ENCODE data around the gene C4orf50.

C4orf50 gene

GRCh38 chr4:6048537-6048936 lies 30.3 kb upstream of the C4orf50 start:
- Histone ChIP-seq H3K27me3 (ENCODE audit: insufficient read depth, low read length) (no peaks in the 10 kb centered on the region), H3K4me2 (ENCODE audit: low read length) (no peak overlapping the region), H4K12ac (ENCODE audit: low read depth, low read length) (no peak overlapping the region), H2BK5ac (ENCODE audit: low read depth, low read length, poor library complexity) (no peak overlapping the region), H4K8ac (ENCODE audit: low read depth, low read length) (no peak overlapping the region), H3K14ac (ENCODE audit: low read length) (no peak overlapping the region), H3K9me3 (ENCODE audit: insufficient read depth, low read depth, low read length) (peaks cover 4% of the 10 kb centered on the region), H4K91ac (ENCODE audit: low read depth, low read length) (no peak overlapping the region), H3K18ac (ENCODE audit: low read length) (no peak overlapping the region), H2AFZ (ENCODE audit: insufficient read depth, low read length, poor library complexity) (no peak overlapping the region), H2AK5ac (ENCODE audit: low read length) (no peak overlapping the region), H3K23ac (ENCODE audit: low read length) (no peak overlapping the region), H3K36me3 (ENCODE audit: control insufficient read depth in 1 of 2, insufficient read depth in 2 of 2, low read length in 2 of 2) (no peaks in the 10 kb centered on the region), H3K79me2 (ENCODE audit: control insufficient read depth, insufficient read depth, low read length, poor library complexity) (no peaks in the 10 kb centered on the region), H3K4ac (ENCODE audit: low read depth, low read length) (no peak overlapping the region), H3K79me1 (ENCODE audit: low read length) (no peaks in the 10 kb centered on the region), H3K4me3 (ENCODE audit: low read depth, low read length) (no peak overlapping the region), H3K4me1 (ENCODE audit: control insufficient read depth in 1 of 2, insufficient read depth in 2 of 2, low read length in 2 of 2) (no peaks in the 10 kb centered on the region), H3K27ac (ENCODE audit: low read depth, low read length) (no peak overlapping the region), H3K9ac (ENCODE audit: low read length) (no peak overlapping the region), H2BK120ac (ENCODE audit: insufficient read depth, low read length, poor library complexity) (no peak overlapping the region), H2BK12ac (ENCODE audit: low read length) (no peak overlapping the region)
- WGBS (ENCODE audit: extremely low coverage, insufficient coverage, insufficient read length) = no CpG with 5 or more reads among the region's 12 CpGs
- no peak for DNase-seq

GRCh38 chr4:6047130-6047673 lies 29.0 kb upstream of the C4orf50 start:
- peak in 1 of 2 donors; percentile 7 for DNase-seq
- Histone ChIP-seq H3K23ac (ENCODE audit: low read length) (no peak overlapping the region), H3K79me1 (ENCODE audit: low read length) (no peaks in the 10 kb centered on the region), H3K4me3 (ENCODE audit: low read depth, low read length) (no peak overlapping the region), H4K12ac (ENCODE audit: low read depth, low read length) (no peak overlapping the region), H2BK12ac (ENCODE audit: low read length) (no peak overlapping the region), H2AK5ac (ENCODE audit: low read length) (no peak overlapping the region), H3K18ac (ENCODE audit: low read length) (no peak overlapping the region), H3K79me2 (ENCODE audit: control insufficient read depth, insufficient read depth, low read length, poor library complexity) (no peaks in the 10 kb centered on the region), H2AFZ (ENCODE audit: insufficient read depth, low read length, poor library complexity) (no peak overlapping the region), H2BK5ac (ENCODE audit: low read depth, low read length, poor library complexity) (no peak overlapping the region), H3K36me3 (ENCODE audit: control insufficient read depth in 1 of 2, insufficient read depth in 2 of 2, low read length in 2 of 2) (no peaks in the 10 kb centered on the region), H3K9ac (ENCODE audit: low read length) (no peak overlapping the region), H3K14ac (ENCODE audit: low read length) (no peak overlapping the region), H3K4me1 (ENCODE audit: control insufficient read depth in 1 of 2, insufficient read depth in 2 of 2, low read length in 2 of 2) (no peaks in the 10 kb centered on the region), H3K4ac (ENCODE audit: low read depth, low read length) (no peak overlapping the region), H3K27me3 (ENCODE audit: insufficient read depth, low read length) (no peaks in the 10 kb centered on the region), H3K27ac (ENCODE audit: low read depth, low read length) (no peak overlapping the region), H3K4me2 (ENCODE audit: low read length) (no peak overlapping the region), H3K9me3 (ENCODE audit: insufficient read depth, low read depth, low read length) (peaks cover 4% of the 10 kb centered on the region), H4K8ac (ENCODE audit: low read depth, low read length) (no peak overlapping the region), H2BK120ac (ENCODE audit: insufficient read depth, low read length, poor library complexity) (no peak overlapping the region), H4K91ac (ENCODE audit: low read depth, low read length) (no peak overlapping the region)
- WGBS (ENCODE audit: extremely low coverage, insufficient coverage, insufficient read length) = no CpG with 5 or more reads among the region's 15 CpGs

DNA sequence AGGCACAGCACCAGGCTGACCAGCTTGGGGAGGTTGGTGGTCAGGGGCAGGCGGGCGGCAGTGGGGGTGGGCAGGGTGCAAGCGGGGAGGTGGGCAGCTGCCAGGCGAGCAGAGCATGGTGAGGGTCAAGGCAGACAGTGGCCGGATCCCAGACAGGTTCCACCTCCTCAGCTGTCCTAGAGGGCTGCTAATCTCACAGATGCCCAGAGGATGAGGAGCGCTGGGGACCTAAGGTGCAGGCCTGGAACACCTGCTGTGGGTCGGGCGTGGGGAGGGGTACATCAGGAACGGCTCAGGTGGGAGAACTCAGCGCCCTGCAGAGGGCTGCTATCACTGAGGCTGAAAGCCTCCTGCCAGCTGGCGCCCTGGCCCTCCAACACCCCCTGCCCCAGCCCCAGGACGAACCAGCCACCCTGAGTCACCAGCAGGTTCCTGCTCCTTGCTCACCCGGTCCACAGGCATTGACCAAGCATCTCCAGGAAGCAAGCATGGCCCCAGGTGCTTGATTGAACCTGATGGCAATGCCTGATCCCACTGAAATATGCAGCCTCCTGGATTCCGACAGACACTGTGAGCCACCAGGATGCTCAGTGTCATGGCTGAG lies 28.4 kb upstream of the C4orf50 start:
- Histone ChIP-seq H3K79me1 (ENCODE audit: low read length) (no peaks in the 10 kb centered on the region), H3K36me3 (ENCODE audit: control insufficient read depth in 1 of 2, insufficient read depth in 2 of 2, low read length in 2 of 2) (no peaks in the 10 kb centered on the region), H3K4me3 (ENCODE audit: low read depth, low read length) (no peak overlapping the region), H3K4me1 (ENCODE audit: control insufficient read depth in 1 of 2, insufficient read depth in 2 of 2, low read length in 2 of 2) (no peaks in the 10 kb centered on the region), H2BK5ac (ENCODE audit: low read depth, low read length, poor library complexity) (no peak overlapping the region), H4K8ac (ENCODE audit: low read depth, low read length) (no peak overlapping the region), H3K27ac (ENCODE audit: low read depth, low read length) (no peak overlapping the region), H2BK12ac (ENCODE audit: low read length) (no peak overlapping the region), H3K18ac (ENCODE audit: low read length) (no peak overlapping the region), H3K23ac (ENCODE audit: low read length) (no peak overlapping the region), H3K27me3 (ENCODE audit: insufficient read depth, low read length) (no peaks in the 10 kb centered on the region), H3K14ac (ENCODE audit: low read length) (no peak overlapping the region), H3K9ac (ENCODE audit: low read length) (no peak overlapping the region), H3K9me3 (ENCODE audit: insufficient read depth, low read depth, low read length) (peaks cover 4% of the 10 kb centered on the region), H3K79me2 (ENCODE audit: control insufficient read depth, insufficient read depth, low read length, poor library complexity) (no peaks in the 10 kb centered on the region), H2BK120ac (ENCODE audit: insufficient read depth, low read length, poor library complexity) (no peak overlapping the region), H3K4me2 (ENCODE audit: low read length) (no peak overlapping the region), H4K91ac (ENCODE audit: low read depth, low read length) (no peak overlapping the region), H2AFZ (ENCODE audit: insufficient read depth, low read length, poor library complexity) (no peak overlapping the region), H3K4ac (ENCODE audit: low read depth, low read length) (no peak overlapping the region), H4K12ac (ENCODE audit: low read depth, low read length) (no peak overlapping the region), H2AK5ac (ENCODE audit: low read length) (no peak overlapping the region)
- no peak for DNase-seq
- no CpG with 5 or more reads among the region's 14 CpGs for WGBS (ENCODE audit: extremely low coverage, insufficient coverage, insufficient read length)

DNA sequence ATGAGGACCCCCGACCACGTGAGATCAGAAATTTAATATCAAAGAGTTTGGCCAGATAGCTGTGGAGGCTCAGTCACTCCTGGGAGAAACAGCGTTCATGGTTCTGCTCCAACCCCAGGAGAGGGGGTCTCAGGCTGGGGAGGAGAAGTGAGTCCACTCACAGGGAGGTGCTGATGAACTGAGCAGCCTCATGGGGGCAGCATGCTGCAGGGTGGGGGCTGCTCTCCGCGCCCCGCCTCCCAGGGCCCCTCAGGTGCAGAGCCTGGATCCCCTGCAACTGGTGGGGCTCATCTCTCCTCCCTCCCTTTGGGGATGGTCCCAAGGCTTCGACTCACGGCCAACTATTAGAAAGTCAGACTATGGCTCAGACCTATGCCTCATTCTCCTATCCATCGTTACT lies 26.6 kb upstream of the C4orf50 start:
- H4K8ac ChIP-seq (ENCODE audit: low read depth, low read length) = no peak overlapping the region
- no peak overlapping the region for H2AK5ac ChIP-seq (ENCODE audit: low read length)
- H3K23ac ChIP-seq (ENCODE audit: low read length) = no peak overlapping the region
- H3K4ac ChIP-seq (ENCODE audit: low read depth, low read length) = no peak overlapping the region
- H3K27me3 ChIP-seq (ENCODE audit: insufficient read depth, low read length) = no peaks in the 10 kb centered on the region
- no peaks in the 10 kb centered on the region for H3K36me3 ChIP-seq (ENCODE audit: control insufficient read depth in 1 of 2, insufficient read depth in 2 of 2, low read length in 2 of 2)
- DNase-seq = no peak
- no peaks in the 10 kb centered on the region for H3K4me1 ChIP-seq (ENCODE audit: control insufficient read depth in 1 of 2, insufficient read depth in 2 of 2, low read length in 2 of 2)
- no peak overlapping the region for H3K4me2 ChIP-seq (ENCODE audit: low read length)
- H4K91ac ChIP-seq (ENCODE audit: low read depth, low read length) = no peak overlapping the region
- H3K79me1 ChIP-seq (ENCODE audit: low read length) = no peaks in the 10 kb centered on the region
- no peak overlapping the region for H2BK120ac ChIP-seq (ENCODE audit: insufficient read depth, low read length, poor library complexity)
- no peak overlapping the region for H2BK12ac ChIP-seq (ENCODE audit: low read length)
- H3K18ac ChIP-seq (ENCODE audit: low read length) = no peak overlapping the region
- H3K4me3 ChIP-seq (ENCODE audit: low read depth, low read length) = no peak overlapping the region
- no peak overlapping the region for H2BK5ac ChIP-seq (ENCODE audit: low read depth, low read length, poor library complexity)
- H3K27ac ChIP-seq (ENCODE audit: low read depth, low read length) = no peak overlapping the region
- H3K9ac ChIP-seq (ENCODE audit: low read length) = no peak overlapping the region
- no peak overlapping the region for H4K12ac ChIP-seq (ENCODE audit: low read depth, low read length)
- no peak overlapping the region for H2AFZ ChIP-seq (ENCODE audit: insufficient read depth, low read length, poor library complexity)
- H3K14ac ChIP-seq (ENCODE audit: low read length) = no peak overlapping the region
- no CpG with 5 or more reads among the region's 9 CpGs for WGBS (ENCODE audit: extremely low coverage, insufficient coverage, insufficient read length)
- no peaks in the 10 kb centered on the region for H3K79me2 ChIP-seq (ENCODE audit: control insufficient read depth, insufficient read depth, low read length, poor library complexity)
- peaks cover 3% of the 10 kb centered on the region for H3K9me3 ChIP-seq (ENCODE audit: insufficient read depth, low read depth, low read length)
